ENCODE results near the gene TXLNB.
A peak's percentile ranks its signal among the peaks of the same experiment; 100 is the strongest.

Gene TXLNB

GRCh38 chr6:139325125-139325524 is 33.3 kb upstream of the TXLNB start:
- DNase-seq (ENCODE audit: low read depth in 1 of 2, low spot score in 1 of 2) = peak; percentile 35 to 57
- peak; percentile 21; the same call in 1 of the 2 replicates for TF ChIP-seq SPI1 (IDR thresholded peaks at IDR 0.05; ENCODE audit: borderline replicate concordance, low read depth)
- TF ChIP-seq, protein P1, sequence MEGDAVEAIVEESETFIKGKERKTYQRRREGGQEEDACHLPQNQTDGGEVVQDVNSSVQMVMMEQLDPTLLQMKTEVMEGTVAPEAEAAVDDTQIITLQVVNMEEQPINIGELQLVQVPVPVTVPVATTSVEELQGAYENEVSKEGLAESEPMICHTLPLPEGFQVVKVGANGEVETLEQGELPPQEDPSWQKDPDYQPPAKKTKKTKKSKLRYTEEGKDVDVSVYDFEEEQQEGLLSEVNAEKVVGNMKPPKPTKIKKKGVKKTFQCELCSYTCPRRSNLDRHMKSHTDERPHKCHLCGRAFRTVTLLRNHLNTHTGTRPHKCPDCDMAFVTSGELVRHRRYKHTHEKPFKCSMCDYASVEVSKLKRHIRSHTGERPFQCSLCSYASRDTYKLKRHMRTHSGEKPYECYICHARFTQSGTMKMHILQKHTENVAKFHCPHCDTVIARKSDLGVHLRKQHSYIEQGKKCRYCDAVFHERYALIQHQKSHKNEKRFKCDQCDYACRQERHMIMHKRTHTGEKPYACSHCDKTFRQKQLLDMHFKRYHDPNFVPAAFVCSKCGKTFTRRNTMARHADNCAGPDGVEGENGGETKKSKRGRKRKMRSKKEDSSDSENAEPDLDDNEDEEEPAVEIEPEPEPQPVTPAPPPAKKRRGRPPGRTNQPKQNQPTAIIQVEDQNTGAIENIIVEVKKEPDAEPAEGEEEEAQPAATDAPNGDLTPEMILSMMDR (IDR thresholded peaks at IDR 0.05; ENCODE audit: insufficient read depth, low read length) = no peak
- H3K27ac ChIP-seq (replicated peaks) = peak overlapping the region; percentile 98
- H3K27me3 ChIP-seq (ENCODE audit: insufficient read depth, poor library complexity, severe bottlenecking) = no peaks in the 10 kb centered on the region
- no peak overlapping the region for H3K4me3 ChIP-seq (replicated peaks; ENCODE audit: insufficient read depth, low read length)

DNA sequence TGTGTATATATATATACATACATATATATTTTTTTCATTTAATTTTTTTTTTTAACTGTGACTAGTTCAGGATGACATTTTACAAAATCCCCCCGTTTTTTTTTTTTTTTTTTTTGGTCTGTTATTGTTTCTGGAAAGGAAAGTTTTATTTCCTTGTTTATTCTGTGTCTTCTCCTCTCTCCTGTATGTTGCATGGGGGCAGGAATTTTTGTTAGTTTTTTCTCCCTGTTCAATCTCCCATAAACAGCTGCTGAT is 32.4 kb upstream of the TXLNB start:
- Histone ChIP-seq H3K4me3 (replicated peaks; ENCODE audit: insufficient read depth, low read length) (no peak overlapping the region), H3K27ac (replicated peaks) (peak overlapping the region; percentile 98), H3K27me3 (ENCODE audit: insufficient read depth, poor library complexity, severe bottlenecking) (no peaks in the 10 kb centered on the region)
- no peak for DNase-seq (ENCODE audit: low read depth in 1 of 2, low spot score in 1 of 2)
- TF ChIP-seq SPI1 (IDR thresholded peaks at IDR 0.05; ENCODE audit: borderline replicate concordance, low read depth) (no peak), POLR2AphosphoS5 (IDR thresholded peaks at IDR 0.05; ENCODE audit: low read depth) (no peak), GABPA (IDR thresholded peaks at IDR 0.05; ENCODE audit: low read depth) (no peak)
- TF ChIP-seq, protein P1 (IDR thresholded peaks at IDR 0.05; ENCODE audit: insufficient read depth, low read length) = no peak
- TF ChIP-seq, protein P2, sequence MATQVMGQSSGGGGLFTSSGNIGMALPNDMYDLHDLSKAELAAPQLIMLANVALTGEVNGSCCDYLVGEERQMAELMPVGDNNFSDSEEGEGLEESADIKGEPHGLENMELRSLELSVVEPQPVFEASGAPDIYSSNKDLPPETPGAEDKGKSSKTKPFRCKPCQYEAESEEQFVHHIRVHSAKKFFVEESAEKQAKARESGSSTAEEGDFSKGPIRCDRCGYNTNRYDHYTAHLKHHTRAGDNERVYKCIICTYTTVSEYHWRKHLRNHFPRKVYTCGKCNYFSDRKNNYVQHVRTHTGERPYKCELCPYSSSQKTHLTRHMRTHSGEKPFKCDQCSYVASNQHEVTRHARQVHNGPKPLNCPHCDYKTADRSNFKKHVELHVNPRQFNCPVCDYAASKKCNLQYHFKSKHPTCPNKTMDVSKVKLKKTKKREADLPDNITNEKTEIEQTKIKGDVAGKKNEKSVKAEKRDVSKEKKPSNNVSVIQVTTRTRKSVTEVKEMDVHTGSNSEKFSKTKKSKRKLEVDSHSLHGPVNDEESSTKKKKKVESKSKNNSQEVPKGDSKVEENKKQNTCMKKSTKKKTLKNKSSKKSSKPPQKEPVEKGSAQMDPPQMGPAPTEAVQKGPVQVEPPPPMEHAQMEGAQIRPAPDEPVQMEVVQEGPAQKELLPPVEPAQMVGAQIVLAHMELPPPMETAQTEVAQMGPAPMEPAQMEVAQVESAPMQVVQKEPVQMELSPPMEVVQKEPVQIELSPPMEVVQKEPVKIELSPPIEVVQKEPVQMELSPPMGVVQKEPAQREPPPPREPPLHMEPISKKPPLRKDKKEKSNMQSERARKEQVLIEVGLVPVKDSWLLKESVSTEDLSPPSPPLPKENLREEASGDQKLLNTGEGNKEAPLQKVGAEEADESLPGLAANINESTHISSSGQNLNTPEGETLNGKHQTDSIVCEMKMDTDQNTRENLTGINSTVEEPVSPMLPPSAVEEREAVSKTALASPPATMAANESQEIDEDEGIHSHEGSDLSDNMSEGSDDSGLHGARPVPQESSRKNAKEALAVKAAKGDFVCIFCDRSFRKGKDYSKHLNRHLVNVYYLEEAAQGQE (IDR thresholded peaks at IDR 0.05; ENCODE audit: insufficient replicate concordance, low read depth) = no peak

DNA sequence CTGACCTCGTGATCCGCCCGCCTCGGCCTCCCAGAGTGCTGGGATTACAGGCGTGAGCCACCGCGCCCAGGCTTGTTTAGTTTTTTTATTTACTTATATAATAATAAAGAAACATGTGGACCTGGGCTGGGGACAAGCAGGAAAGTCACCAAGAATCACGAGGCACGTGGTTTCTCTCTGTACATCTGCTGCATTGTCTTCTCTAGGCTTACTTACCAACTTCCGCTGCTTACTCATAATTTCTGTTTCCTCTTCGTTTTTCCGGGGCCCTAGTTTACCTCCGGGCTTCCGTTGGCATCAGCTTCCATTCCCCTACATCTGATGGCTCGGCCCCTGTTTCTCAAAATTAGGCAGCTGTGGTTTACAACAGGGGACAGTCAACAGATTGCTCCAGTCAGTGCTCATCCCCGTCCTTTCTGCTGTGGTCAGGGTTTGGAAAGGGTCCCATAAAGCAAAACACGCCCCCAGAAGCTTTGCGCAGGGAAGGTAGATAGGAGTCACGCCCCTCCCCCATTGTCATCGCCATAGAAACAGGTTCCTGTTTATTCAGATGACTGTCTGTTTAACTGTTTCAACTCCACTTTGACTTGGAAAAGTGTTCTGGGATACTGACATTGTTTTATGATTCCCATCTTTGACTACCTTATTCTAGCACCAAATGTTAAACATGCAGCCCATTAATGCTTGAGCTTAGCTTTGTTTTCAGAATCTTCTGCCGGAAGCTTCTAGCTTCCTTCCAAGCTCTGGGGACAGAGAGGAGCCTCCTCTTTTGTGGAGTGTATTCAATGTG is 31.9 kb upstream of the TXLNB start:
- Histone ChIP-seq H3K4me3 (replicated peaks; ENCODE audit: insufficient read depth, low read length) (no peak overlapping the region), H3K27me3 (ENCODE audit: insufficient read depth, poor library complexity, severe bottlenecking) (no peaks in the 10 kb centered on the region), H3K27ac (replicated peaks) (peak overlapping the region; percentile 98)
- DNase-seq (ENCODE audit: low read depth in 1 of 2, low spot score in 1 of 2) = peak; percentile 87 to 94
- TF ChIP-seq SPI1 (IDR thresholded peaks at IDR 0.05; ENCODE audit: borderline replicate concordance, low read depth) (peak; percentile 51; the same call in 1 of the 2 replicates), POLR2AphosphoS5 (IDR thresholded peaks at IDR 0.05; ENCODE audit: low read depth) (peak; percentile 91), GABPA (IDR thresholded peaks at IDR 0.05; ENCODE audit: low read depth) (peak; percentile 70)
- TF ChIP-seq, protein P2 (IDR thresholded peaks at IDR 0.05; ENCODE audit: insufficient replicate concordance, low read depth) = no peak
- TF ChIP-seq, protein P1 (IDR thresholded peaks at IDR 0.05; ENCODE audit: insufficient read depth, low read length) = no peak

DNA sequence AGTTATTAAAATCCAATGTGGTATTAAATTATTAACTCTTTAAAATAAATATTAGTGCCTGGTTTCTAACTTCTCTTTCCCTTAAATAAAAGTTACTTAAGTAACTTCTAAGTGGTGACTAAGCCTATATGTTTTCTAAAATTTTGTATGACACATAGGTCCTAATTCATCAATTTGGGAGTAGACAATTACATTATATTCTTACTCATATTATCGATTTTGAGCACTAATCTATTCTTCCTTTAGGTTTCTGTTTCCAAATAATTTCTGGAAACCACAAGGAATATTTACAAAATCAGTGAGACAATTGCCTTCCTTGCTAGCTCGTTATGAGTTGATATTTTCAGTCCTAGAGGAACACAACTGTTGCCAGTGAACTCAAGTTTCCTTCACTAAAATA is 28.3 kb upstream of the TXLNB start:
- Histone ChIP-seq H3K27me3 (ENCODE audit: insufficient read depth, poor library complexity, severe bottlenecking) (no peaks in the 10 kb centered on the region), H3K4me3 (replicated peaks; ENCODE audit: insufficient read depth, low read length) (no peak overlapping the region), H3K27ac (replicated peaks) (no peak overlapping the region)
- TF ChIP-seq, protein P2 (IDR thresholded peaks at IDR 0.05; ENCODE audit: insufficient replicate concordance, low read depth) = no peak
- no peak for TF ChIP-seq GABPA (IDR thresholded peaks at IDR 0.05; ENCODE audit: low read depth)
- TF ChIP-seq POLR2AphosphoS5 (IDR thresholded peaks at IDR 0.05; ENCODE audit: low read depth) = no peak
- no peak for TF ChIP-seq SPI1 (IDR thresholded peaks at IDR 0.05; ENCODE audit: borderline replicate concordance, low read depth)
- TF ChIP-seq, protein P1 (IDR thresholded peaks at IDR 0.05; ENCODE audit: insufficient read depth, low read length) = no peak
- DNase-seq (ENCODE audit: low read depth in 1 of 2, low spot score in 1 of 2) = no peak
